ENCODE results near the gene FAM9C.
"Not testable (repeated sequence)": the region's sequence is repeated elsewhere in the genome, so short reads cannot be mapped to it uniquely, and the experiment has no call there.

The FAM9C gene

DNA sequence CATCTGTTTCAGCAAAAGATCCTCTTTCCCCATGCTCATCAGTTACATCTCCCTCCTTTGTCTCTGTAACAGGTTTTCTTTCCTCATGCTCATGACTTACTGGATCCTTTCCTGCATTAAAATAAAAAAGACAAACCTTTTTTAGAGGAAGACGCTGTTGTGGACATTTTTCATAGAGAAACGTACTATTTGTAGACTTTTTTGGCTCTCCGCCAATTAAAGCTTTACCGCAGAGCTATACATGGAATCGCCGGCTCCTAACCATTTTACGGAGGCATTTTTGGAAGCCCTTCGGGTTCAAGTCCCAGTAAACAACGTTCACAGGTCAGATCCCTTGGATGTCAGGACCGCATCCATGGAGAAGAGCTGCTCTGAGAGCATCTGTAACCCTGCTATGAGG lies 1.3 kb downstream of the FAM9C start:
- no peak for DNase-seq (ENCODE audit: low spot score)

DNA sequence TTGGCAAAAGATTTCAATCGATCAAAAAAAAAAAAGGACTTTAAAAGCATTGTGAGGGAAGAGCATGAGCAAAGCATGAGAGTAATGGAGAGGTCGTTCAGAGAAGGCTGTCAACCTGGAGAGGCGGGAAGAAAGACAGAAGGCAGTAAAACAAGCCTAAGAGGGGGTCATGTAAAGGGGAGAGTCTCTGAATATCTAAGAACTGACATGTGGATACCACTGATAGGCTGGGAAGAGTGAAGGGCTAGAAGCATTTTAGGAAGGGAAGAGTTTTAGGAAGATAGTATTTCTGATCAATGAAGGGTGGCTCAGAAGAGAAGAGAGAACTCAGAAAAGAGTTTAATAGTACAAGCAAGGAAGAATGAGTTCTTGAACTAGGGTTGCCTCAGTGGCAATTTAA lies 7.5 kb downstream of the FAM9C start:
- DNase-seq (ENCODE audit: low spot score): no peak

DNA sequence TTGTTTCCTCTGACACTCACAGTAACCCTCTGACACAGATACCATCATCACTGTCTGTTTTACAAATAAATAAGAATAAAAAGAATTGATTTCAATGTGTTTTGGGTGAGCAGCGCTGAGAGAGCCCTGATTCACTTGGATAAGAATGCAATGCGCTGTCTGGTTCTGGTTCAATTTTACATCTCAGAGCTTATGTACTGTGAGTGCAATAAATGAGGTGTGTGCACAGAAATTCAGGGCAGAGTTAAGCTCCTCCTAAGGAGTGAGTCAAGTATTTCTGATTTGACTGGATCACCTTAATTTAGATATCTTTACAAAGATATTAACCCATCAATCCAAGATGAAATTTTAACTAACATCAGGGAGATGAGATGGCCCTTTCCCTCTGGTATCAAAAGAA lies 11.2 kb downstream of the FAM9C start:
- no peak for DNase-seq (ENCODE audit: low spot score)

DNA sequence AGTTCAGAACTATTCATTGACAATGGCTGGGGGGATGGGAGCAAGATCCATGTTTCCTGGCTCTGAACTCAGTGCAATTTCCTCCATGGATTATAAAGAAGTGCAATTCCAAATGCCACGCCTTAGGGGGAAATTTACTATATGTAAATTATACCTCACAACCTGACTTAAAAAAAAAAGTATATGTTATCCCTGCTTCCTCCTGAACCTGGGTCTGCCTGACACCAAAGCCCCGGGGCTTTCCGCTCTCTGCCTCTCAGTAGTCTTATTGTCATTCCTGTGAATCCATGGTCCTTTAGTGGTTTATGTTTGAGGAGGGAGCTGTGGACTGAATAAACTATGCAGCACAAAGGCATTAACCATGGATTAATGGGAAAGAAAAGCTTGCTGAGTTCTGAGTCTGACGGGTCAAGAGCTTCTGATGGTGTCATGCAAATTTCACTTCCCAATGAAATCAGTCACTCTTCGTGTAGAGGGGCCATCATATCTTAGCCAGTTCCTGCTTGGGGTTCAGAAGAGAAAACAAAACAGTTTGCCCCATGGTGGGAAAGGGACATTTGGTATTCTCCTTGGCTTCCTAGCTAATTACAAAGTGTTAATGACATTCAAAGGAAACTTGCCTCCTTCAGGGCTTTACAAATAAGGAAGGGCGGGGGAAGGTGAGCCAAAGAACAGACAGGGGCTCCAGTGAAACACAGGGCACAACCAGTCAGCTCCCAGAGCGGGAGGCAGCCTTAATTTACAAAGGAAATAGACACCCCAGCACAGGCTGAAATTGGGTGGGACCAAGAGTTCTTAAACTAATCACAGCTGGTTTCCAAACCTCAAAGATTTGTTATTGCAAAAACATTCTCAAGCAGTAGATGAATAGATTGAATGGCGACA lies 14.3 kb downstream of the FAM9C start:
- peak; percentile 73 for DNase-seq (ENCODE audit: low spot score)

DNA sequence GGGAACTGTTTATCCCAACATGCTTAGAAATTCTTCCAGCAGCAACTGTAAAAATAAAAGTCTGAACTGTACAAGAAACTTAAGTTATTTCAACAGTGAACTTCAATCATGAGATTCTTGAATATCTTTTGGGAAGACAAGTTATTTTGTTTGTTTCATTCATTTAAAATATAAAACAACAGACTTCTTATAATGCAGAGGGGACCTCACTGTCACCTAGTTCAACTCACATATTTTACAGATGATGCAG lies 14.9 kb downstream of the FAM9C start:
- DNase-seq (ENCODE audit: low spot score): no peak

DNA sequence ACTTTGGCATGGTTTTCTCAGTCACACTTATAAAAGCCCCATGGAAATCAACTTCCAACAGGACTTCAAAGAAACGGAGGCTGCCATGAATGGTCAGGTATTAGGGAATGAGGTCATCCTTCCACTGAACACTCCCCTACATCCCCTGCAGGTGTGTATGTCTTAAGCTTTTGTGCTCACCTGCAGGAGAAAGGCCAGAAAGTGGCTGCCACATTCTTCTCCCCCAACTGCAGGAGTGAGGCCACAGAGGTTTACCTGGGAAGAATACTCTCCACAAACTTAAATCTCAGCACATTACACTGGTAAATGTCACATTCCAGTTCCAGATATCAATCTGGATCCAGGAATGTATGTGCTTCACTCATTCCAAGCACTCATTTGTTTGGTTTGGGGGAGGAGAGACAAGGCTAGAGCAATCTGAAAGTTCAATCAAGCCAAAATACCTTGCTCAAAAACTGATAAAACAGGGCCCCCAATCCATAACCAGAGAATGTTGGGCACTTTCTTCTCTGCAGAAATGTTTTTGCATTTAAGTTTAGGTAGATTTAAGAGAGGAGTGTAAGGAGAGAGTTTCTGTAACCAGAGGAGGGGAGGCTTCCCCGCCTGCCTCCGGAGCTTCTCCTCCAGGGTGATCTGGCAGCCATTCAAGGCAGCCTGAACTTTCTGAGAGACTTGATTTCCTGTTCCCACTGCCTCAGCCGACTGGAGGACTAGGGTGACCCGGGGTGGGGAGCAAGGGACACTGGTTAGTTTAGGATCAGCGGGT lies 15.4 kb downstream of the FAM9C start:
- peak; percentile 67 for DNase-seq (ENCODE audit: low spot score)

DNA sequence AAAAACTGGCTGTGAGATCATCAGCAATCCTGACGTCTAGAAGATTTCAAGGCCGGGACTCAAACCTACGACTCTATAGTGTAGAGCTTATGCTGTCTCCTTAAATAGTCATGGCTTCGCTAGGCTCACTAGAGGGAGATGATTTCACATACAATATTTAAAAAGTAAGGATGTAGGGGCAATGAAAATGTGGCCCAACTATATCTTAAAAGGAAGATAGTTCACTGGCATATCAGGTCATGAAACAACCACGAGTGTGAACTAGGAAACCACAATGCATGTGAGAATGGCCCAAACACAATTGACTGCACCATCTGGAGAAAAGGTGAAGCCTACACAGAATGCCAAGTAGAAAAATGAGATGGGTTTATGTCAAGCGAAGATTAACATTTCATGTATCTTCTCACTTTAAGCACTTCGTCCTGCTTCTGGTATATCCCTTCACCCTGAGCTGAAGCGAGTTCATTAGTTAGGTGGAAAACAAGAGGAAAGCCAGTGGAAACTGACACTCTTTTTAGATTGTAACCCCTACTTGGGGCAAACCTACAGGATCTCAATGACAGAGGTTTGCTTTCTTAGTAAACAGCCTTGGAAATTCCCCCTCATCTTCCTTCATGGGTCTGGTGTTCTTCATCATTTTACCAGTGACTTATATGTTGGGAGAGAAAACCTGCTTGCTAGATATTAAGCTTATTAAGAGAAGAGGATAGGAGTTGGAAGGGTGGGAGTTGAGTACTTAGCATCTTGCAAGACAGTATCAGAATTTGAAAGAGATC lies 17.4 kb downstream of the FAM9C start:
- DNase-seq (ENCODE audit: low spot score): no peak

DNA sequence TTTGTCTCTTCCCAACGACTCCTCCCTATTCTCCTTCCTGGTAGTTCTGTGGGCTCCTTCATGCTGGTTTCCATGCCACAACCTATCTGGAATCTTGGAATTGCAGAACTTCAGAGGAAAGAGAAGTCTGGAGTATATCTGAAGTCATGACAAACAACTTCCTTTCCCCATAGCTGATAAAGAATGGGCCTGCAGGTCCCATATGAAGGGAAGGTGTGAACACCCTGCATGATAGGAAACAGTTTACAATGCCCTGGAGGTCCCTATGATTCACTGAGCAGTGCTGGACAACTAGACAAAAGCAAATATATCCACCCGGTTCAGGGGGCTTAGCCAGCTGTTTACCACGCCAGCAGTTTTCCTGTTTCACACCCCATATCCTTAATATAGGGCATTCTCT lies 19.4 kb downstream of the FAM9C start:
- DNase-seq (ENCODE audit: low spot score): no peak

DNA sequence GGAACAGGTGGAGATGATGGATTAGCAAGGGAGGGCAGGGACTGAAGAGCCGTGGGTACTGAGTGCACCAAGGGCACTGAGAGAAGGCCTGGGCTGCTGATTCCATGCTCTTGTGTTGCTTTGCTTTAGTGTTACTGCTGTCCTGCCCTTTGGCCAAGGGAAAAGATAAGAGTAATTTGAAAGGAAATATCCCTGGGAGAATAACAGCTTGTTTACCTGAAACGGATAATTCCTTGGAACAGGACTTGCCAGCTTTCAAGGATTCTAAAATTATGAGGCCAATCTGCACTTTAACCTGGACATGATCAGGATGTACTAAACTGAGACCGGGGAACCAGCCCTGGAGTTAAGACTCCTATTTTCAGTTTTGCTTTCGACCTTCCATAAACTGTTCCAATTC lies 20.4 kb downstream of the FAM9C start:
- no peak for DNase-seq (ENCODE audit: low spot score)

DNA sequence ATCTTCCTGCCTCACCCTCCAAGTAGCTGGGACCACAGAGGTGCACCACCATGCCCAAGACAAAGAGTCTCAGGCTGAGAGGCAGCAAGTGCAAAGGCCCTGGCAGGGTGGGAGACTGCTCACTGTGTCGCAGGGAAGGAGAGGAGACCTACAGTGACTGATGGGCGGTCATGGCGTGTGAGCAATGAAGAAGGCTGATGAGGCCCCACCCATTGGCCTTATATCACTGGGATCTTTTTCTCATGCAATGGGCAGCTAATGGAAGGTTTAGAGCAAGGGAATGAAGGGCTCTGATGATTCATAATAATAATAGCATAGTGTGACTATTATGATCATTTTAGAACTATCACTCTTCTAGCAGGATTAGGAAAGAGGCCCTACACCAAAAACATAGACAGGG lies 20.9 kb downstream of the FAM9C start:
- DNase-seq (ENCODE audit: low spot score): no peak

DNA sequence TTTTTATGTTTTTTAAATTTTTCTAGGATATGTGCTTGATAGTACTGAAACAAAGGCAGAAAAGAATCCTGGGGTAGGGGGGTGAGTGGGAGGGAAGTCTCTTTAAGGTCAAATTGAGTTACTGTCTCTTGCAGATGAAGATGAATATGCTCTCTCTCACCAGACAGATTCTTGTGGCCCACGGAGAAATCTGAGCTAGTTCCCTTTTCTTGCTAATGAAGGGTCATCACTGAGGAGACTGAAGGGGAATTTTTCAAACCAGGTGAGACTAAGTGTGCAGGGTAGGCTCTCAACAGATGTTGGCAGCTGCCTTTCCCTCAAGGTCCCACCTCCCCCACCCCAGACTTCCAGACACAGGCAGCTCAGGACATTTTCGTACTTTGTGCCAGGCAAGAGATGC lies 21.5 kb downstream of the FAM9C start:
- no peak for DNase-seq (ENCODE audit: low spot score)

DNA sequence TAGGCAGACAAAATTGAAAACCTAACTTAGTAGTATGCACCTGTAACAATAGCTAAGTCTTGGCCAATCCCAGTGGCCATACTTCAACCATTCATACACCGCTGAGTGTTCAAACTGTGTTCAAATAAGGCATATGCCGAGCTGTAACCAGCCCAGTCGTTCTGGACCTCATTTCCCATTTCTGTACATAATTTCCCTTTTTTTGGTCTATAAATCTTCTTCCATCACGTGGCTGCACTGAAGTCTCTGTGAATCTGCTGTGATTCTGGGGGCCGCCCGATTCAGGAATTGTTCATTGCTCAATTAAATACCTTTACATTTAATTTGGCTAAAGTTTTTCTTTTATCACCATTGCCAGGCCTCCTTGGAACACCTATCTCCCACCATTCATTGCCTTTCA lies 27.7 kb downstream of the FAM9C start:
- DNase-seq (ENCODE audit: low spot score): not testable (repeated sequence)

DNA sequence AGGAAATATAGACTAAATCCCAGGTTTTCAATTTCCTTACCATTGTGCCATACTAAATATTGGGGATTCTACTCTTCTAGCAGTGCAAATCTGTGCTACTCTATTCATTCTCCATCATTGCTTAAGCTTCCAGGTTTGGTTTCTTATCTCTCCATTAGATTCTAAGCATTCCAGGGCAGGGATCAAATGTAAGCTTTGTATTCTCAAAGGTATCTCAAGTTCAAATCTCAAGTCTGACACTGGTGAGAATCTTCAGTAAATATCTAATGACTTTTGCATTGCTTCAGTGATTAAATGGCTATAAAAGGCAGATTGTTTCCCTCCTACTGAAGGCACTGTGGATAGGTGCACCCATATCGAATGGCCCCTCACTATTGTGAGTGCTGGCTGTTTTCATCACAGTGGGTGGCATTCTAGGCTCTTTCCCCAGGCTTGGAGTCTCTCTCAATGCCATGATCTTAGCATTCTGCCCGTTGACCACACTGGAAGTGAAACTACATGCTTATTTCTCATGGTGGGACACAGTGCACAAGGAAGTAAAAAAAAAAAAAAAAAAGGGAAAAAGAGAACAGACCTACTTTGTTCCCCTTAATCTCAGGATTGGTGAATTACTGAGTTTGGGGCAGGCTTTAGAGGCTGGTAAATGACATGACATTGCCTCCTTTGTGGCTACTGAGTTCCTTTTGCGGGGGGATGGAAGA lies 28.7 kb downstream of the FAM9C start:
- DNase-seq (ENCODE audit: low spot score): no peak

DNA sequence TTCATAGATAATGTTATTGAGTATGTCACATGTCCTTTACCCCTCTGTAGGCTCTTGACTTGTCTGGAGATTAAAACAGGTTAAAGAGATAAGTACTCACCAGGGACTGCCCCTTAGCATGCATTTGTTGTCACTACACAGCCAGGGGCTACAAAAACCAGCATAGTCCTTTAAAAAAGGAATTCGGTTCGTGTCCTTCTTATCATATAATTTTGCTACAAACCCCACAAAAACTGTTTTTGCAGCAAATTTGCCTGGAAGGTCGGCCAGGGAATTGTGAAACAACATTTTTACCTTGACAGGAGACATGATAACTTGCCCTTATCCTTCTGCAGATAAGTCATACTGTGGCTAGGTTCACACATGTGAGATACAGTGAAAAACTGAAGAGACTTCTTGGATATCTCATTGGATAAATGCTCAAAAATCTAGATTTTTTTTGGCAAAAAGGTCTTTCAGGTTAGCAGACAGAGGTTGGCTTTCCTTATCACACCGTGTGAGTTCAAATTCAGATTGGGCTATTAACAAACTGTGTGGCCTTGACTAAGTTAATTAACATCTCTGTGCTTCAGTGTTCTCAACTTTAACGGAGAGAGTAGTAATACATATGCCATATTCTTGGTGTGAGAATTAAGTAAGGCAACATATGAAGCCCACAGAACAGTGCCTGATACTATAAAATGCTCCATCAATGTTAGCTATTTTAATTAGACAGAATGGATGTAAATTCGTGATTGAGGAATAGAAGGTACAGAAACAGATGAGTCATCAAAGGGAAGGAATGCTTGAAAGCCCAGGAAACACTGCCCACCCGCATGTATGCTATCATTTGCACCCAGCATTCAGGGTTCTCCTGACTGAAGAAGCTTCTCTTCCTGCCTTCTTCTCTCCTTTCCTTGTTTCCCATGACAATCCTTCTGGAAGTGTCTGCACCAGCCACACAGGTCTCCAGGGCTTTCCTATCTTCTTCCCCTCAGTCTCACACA lies 30.0 kb downstream of the FAM9C start:
- peak; percentile 11 for DNase-seq (ENCODE audit: low spot score)

DNA sequence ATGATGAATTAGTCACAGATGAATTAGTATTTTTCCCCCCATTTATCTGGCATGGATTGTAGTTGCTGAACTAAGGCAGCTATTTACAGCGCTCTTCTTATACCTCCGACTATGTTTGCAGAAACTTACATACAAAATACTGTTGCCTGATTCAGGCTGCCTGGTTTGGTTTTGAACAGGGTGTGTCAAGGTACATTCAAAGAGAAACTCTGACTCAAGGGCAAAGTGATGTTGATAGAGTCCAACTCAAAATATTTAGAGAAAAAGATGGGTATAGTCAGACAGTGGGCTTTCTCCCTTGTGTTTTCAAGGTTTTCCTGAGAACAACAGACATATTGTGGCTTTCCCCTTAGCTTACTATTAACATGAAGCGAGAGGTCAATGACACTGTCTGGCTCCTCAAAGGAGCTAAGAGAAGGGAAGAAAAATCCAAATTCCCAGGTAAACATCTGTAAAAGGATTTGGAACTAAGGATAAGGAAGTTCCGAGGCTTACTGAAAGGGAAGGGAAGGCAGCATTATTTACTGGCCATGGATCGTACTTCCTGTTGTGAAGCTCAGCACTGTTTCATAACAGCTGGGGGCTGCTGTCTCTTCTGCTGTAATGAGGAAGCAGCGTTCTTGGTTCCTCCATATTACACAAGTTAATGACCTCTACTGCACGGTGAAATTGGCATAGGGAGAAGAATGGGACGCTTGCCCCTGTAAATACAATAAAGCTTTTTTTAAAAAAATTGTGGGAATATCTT lies 30.9 kb downstream of the FAM9C start:
- DNase-seq (ENCODE audit: low spot score): no peak

DNA sequence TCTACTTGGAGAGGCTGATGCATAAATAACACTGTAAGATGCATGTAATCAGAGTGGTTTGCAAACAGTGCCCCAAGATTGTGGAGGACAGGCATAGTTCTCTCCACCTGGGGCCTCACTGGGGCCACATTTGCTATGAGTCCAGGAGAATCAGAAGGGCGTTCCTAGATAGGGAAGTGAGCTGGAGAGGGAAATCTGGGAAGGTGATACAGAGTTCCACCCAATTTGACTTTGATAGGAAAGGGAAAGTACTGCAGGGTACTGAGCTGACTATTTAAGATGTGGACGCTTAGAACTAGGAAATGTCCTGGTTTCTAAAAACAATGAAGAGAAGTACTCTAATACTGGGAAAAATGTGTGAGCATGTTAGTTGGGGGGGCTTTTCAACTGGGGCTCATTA lies 33.9 kb downstream of the FAM9C start:
- DNase-seq (ENCODE audit: low spot score): no peak

DNA sequence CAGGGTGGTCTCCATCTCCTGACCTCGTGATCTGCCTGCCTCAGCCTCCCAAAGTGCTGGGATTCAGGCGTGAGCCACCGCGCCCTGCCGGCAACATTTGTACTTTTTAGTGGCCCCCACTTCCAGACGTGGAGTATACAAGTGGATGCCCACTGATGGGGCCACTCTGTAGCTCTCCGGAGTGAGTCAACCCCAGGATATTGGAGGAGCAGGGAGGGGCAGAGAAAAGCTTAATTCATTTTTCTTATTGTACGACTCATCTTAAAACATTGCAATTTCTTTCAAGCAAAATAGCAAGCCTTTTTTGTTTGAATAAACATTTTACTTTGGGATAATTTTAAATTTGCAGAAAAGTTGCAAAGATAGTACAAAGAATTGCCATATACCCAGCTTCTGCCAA lies 34.6 kb downstream of the FAM9C start:
- DNase-seq (ENCODE audit: low spot score): no peak

DNA sequence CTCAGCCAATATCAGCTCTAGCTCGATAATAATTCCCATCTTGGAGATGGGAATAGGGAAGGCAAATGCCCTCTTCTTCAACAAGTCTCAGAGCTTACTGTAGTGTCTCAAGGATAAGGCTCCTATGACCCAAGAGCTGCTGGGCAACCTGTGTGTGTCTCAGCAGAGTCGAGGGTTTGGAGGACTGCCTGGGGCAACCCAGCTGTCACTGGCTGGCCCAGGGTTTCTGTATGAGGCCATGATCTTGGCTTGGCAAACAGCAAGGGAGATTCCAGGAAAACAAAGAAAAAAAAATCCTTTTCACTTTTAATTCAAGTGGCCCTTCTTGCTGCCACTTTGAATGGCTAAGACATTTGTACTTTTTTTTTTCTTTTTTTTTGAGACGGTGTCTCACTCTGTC lies 35.1 kb downstream of the FAM9C start:
- DNase-seq (ENCODE audit: low spot score): no peak

DNA sequence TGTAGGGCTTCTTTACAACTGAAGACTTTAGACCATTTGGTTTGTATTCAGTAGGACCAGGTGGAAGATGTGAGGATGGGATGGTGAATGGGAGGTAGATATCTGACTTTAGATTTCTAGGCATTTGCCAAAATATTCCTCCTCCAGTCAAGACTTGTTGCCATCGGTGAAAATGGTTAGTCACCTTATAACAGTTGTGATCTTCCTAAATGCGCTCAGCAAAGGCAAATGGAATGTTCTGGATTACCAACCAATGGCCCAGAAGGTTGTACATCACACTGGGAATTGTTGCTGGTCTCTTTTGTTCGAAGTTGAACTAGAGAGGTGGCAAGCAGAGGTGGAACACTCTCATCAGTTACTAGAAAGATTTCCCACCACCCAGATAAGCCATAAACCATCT lies 35.6 kb downstream of the FAM9C start:
- DNase-seq (ENCODE audit: low spot score): no peak

DNA sequence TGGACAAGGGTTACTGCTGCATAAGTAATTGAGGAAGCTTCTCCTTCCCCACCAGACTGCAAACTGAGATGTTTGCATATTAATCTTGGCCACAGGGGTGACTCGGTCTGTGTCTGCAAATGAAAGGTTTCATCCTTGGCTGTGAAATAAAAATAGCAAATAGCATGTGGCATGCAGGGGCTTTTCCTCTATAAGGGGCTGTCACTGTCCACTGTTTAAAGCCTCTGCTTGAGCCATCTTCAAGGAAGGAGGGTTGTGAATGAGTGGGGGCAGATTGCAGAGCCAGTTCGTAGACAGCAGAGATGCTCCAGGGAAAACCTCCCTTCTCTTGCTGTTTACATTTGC lies 36.3 kb downstream of the FAM9C start:
- no peak for DNase-seq (ENCODE audit: low spot score)

Measured in kidney tubule cell (primary cell).